NCI-H446 treated with DMSO at 0.1 percent for 48 hours (cell line): ENCODE measurements around the gene DISP3.
A peak's percentile ranks its signal among the peaks of the same experiment; 100 is the strongest.

Source experiments
- DNase-seq: peaks from one replicate; lab custom pipeline; 2025; lab: John Stamatoyannopoulos, UW

The DISP3 gene, protein sequence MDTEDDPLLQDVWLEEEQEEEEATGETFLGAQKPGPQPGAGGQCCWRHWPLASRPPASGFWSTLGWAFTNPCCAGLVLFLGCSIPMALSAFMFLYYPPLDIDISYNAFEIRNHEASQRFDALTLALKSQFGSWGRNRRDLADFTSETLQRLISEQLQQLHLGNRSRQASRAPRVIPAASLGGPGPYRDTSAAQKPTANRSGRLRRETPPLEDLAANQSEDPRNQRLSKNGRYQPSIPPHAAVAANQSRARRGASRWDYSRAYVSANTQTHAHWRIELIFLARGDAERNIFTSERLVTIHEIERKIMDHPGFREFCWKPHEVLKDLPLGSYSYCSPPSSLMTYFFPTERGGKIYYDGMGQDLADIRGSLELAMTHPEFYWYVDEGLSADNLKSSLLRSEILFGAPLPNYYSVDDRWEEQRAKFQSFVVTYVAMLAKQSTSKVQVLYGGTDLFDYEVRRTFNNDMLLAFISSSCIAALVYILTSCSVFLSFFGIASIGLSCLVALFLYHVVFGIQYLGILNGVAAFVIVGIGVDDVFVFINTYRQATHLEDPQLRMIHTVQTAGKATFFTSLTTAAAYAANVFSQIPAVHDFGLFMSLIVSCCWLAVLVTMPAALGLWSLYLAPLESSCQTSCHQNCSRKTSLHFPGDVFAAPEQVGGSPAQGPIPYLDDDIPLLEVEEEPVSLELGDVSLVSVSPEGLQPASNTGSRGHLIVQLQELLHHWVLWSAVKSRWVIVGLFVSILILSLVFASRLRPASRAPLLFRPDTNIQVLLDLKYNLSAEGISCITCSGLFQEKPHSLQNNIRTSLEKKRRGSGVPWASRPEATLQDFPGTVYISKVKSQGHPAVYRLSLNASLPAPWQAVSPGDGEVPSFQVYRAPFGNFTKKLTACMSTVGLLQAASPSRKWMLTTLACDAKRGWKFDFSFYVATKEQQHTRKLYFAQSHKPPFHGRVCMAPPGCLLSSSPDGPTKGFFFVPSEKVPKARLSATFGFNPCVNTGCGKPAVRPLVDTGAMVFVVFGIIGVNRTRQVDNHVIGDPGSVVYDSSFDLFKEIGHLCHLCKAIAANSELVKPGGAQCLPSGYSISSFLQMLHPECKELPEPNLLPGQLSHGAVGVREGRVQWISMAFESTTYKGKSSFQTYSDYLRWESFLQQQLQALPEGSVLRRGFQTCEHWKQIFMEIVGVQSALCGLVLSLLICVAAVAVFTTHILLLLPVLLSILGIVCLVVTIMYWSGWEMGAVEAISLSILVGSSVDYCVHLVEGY (N-terminal part only)

DNA sequence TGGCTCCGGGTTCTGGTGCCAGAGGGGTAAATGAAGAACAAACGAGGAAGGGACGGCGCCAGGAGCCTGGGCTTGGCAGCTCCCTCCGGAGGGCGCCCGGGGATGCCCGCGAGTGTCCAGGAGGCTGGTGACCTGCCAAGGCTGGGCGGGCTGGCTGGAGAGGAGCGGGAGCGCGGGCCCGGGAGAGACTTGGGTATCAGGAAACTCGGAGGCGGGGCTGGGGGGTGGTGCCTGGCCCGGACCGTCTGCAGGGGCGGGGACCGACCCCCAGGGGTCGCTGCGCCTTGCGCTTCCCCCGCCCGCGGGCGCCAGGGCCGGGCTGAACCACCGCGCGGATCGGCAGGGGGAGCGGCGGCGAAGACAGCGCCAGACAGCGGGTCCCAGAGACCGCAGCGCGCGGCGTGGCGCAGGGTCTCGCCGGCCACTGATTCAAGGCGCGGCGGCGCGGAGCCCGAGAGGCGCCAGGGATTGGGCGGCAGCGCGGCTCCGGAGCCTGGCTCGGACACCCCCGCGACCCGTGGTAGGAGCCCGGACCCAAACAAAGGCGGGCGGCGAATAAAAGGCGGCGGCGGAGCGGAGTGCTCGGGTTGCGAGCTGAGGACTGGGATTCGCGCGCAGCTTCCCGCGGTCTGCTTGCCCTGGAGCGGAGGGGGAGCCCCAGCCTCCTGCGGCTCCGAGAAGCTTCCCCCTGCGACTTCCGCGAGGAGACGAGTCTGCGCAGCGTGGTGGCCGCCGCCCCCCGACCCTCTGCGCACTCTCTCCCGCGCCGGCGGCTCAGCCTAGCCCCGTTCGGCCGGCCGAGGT is at the start of gene DISP3:
Gene DISP3, plus strand, starts transcription at position 585 of the 804 bp plus-strand sequence. CDS start 21,838 bp downstream, outside the sequence.
- peak; percentile 91 for DNase-seq

DNA sequence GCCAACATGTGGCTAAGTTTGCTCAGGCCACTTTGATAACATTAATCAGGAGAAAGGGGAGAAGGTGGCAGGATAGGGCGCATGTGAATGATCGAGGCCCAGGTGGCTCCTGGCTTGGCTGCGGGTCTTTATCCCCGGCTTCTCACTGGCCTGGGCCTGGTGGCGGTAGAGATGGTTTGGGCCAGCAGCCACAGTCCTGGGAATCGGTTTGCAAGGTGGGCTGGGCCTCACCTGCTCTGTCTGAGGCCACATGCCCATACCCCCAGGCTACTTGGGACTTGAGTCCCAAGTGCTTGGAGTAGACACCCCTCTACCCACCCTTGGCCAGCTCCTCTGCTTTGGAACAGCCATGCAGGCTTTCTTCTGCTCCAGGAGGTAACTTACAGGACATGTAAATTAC is 49.7 kb upstream of the DISP3 start:
- no peak for DNase-seq

- no peak for DNase-seq
Observed at GRCh38 chr1:11429935-11430334, 49.0 kb upstream of the DISP3 start.

DNA sequence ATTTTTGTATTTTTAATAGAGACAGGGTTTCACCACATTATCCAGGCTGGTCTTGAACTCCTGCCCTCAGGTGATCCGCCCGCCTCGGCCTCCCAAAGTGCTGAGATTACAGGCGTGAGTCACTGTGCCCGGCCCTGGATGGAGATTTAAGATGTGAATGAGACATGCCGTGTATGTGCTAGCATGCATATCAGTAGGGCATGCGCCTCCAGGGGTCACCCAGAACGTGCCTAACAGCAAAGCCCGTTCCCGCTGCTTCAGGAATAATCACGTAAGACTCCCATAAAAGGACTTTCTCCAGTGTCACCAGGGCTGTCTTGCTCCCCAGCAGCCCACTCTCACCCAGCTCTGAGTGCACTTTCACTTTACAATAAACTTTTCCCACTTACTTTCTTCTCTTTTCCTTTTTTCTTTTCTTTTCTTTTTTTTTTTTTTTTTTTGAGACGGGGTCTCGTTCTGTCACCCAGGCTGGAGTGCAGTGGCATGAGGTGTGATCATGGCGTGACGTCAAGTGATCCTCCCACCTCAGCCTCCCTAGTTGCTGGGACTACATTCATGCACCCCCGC is 46.9 kb upstream of the DISP3 start:
- DNase-seq: no peak

GRCh38 chr1:11432526-11432925 is 46.4 kb upstream of the DISP3 start:
- no peak for DNase-seq

DNA sequence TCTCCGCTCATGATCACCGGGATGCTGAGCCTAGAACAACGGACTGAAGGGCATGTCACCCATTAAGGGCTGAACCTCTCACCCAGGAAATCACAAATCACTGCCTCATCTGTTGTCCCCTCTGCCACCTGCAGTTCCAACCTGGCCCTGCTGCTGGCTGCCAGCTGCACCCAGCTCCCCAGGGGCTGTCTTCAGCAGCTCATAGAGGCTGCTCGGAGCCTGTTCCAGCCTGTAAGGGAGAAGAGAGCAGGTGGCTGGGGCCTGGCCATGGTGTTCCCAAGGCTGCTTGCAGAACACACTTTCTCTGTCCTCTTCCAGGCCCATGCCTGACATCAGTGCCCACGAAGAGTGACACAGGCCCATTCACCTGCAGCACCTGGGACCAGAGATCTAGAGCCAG is 44.5 kb upstream of the DISP3 start:
- no peak for DNase-seq

DNA sequence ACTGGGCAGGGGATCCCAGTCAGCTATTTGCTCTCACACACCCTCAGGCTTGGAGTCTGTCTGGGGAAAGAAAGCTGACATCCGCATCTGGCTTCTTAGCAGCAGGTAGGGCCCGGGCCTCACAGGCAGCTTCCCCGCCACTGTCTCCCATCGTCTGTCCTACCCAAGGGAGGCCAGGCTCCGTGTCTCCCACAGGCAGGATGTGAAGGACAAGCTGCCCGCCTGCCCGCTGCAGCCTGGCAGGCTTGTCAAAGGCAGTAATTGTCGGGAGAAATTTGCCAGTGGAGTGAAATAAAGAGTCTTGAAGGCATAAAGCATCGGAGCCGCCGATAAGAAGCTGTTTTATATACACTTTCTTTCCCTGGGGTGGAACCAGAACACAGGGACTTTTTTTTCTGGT is 44.0 kb upstream of the DISP3 start:
- no peak for DNase-seq

DNA sequence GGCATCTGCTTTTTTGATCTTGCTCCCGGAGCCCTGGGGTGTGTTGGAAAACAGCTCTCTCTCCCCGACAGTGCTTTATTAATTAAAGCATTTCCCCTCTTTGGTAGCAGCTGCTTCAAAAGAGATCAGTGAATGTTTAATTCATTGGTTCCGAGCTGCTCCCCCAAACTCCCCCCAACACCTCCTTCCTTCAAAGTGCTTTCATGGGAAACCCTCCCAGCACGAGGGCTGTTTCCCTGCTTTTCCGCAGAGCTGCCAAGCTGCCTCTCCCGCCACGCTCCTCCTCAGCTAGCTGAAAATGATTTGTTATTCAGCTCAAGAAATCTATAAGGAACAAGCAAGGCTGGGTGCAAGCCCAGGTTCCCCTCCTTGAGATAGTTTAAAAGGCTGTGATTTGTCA is 40.0 kb upstream of the DISP3 start:
- DNase-seq: no peak

DNA sequence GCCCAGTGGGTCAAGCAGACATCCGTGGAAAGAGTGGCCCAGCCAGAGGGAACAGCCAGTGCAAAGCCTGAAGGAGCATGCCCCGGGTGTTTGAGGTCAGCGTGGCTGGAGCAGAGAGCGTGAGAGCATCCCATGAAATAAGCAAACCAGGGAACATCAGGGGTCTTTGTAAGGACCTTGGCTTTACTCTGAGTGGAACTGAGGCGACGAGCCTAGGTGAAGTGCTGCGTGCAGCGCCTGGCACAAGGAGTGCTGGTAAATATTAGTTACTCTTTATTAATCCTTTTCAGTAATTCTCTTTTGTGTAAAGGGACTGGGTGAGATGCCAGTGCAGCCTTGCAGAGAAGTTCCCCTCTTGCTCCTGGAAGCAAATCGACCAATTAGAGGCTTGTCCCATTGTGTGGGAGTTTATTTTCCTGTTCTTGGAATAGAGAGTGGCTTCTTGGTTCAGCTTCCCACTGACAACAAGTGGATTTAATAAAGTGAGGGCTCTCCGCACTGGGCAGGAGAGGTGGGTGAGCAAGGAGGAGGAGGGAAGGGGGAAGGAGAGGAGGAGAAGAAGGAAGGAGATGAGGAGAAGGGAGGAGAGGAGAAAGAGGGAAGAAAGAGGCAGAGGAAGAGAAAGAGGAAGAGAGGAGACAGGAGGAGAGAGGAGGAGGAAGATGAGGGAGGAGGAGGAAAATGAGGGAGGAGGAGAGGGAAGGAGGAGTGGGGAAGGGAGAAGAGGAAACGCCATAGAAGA is 37.6 kb upstream of the DISP3 start:
- DNase-seq: no peak

GRCh38 chr1:11443043-11443442 is 35.9 kb upstream of the DISP3 start:
- no peak for DNase-seq

- DNase-seq: no peak
Observed at GRCh38 chr1:11443961-11444658, 34.8 kb upstream of the DISP3 start.

DNA sequence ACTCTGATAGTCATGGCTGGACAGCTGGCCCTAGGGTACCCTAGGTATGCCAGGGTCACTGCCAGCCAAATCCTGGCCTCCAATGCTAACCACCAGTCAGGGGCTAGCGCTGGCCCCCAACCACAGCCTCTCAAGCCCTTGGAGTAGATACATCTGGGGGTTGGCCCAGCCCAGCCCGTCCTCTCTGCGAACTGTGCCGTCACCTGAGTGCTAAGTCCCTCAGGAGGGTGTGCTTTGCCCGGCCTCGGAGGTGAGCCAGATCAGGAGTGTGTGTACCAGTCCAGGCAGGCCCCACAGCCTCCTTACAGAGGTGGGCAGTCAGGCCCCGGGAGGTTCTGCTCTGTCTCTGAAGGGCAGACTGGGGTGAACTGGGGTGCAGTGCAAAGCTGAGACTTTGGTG is 34.0 kb upstream of the DISP3 start:
- no peak for DNase-seq

- no peak for DNase-seq
Observed at GRCh38 chr1:11447903-11448302, 31.1 kb upstream of the DISP3 start.

GRCh38 chr1:11448373-11449099 is 30.4 kb upstream of the DISP3 start:
- no peak for DNase-seq

DNA sequence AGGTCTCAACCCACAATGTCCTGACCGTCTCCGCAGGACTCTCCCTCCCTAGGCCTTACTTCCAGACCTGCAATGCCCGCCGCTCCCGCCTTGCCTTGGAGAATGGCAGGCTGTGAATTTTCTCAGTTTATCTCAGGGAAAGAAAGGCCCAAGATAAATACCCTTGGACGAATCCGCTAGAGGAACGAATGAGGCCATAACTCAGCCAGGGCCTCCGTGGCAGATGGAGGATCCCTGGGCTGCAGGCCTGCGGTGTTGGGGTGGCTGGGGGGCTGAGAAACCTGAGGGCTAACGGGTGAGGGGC is 29.9 kb upstream of the DISP3 start:
- no peak for DNase-seq

GRCh38 chr1:11450310-11450709 is 28.6 kb upstream of the DISP3 start:
- no peak for DNase-seq

- DNase-seq: no peak
Observed at GRCh38 chr1:11453742-11454491, 25.0 kb upstream of the DISP3 start.

GRCh38 chr1:11455967-11456570 is 22.9 kb upstream of the DISP3 start:
- DNase-seq: no peak
